ENCODE data around the gene BUD23. TPM values are rescaled to one million over a fixed set of nuclear protein-coding genes. Genes with fewer than 3 reads are reported as not detected.
A peak's percentile ranks its signal among the peaks of the same experiment; 100 is the strongest.

The BUD23 gene
- total and polyA plus RNA-seq, 11 donors = 57.4 to 150 (median 69.6) TPM

- Histone ChIP-seq H3K27ac (peak overlapping the region in 1 of 12 donors; percentile 55), H3K4me3 (no peak overlapping the region), H3K27me3 (no peaks in the 10 kb centered on the region), H3K9me3 (no peaks in the 10 kb centered on the region), H3K4me1 (peaks cover 0 to 6% (median 0%) of the 10 kb centered on the region in 12 donors), H3K36me3 (peaks cover 0 to 3% (median 0%) of the 10 kb centered on the region in 9 donors)
- intact Hi-C loops (cut with DNase I) = no loop called here
- ATAC-seq (no peak), DNase-seq (peak in 1 of 5 donors; percentile 44)
- WGBS, 4 donors = 89 to 93% (median 91%) methylated on average over 9 to 10 of the region's 10 CpGs
- TF ChIP-seq CTCF (IDR thresholded peaks at IDR 0.05) (no peak), POLR2A (IDR thresholded peaks at IDR 0.05) (no peak)
Observed at GRCh38 chr7:73705551-73705920, 22.1 kb downstream of the BUD23 start.

GRCh38 chr7:73706126-73707044 lies 23.0 kb downstream of the BUD23 start:
- H3K9me3 ChIP-seq = no peaks in the 10 kb centered on the region
- no peaks in the 10 kb centered on the region for H3K27me3 ChIP-seq
- no peak overlapping the region for H3K27ac ChIP-seq
- H3K4me1 ChIP-seq = peaks cover 0 to 6% (median 0%) of the 10 kb centered on the region in 12 donors
- H3K36me3 ChIP-seq = peaks cover 0 to 3% (median 0%) of the 10 kb centered on the region in 9 donors
- ATAC-seq = no peak
- intact Hi-C loops (cut with DNase I) = no loop called here
- peak in 1 of 5 donors; percentile 57 for DNase-seq
- 75 to 79% (median 77%) methylated on average over 18 to 25 of the region's 25 CpGs for WGBS, 4 donors
- H3K4me3 ChIP-seq = no peak overlapping the region
- TF ChIP-seq POLR2A (IDR thresholded peaks at IDR 0.05) (no peak), CTCF (IDR thresholded peaks at IDR 0.05) (no peak)

GRCh38 chr7:73707045-73707631 lies 23.7 kb downstream of the BUD23 start:
- intact Hi-C loops (cut with DNase I) = no loop called here
- WGBS, 4 donors = 70 to 80% (median 79%) methylated on average over 12 to 15 of the region's 15 CpGs
- no peak overlapping the region for H3K27ac ChIP-seq
- peaks cover 0 to 6% (median 0%) of the 10 kb centered on the region in 12 donors for H3K4me1 ChIP-seq
- ATAC-seq (peak in 1 of 4 donors; percentile 8), DNase-seq (peak in 3 of 5 donors; percentile 50 to 73 (median 68))
- H3K27me3 ChIP-seq = no peaks in the 10 kb centered on the region
- peaks cover 0 to 3% (median 0%) of the 10 kb centered on the region in 9 donors for H3K36me3 ChIP-seq
- no peaks in the 10 kb centered on the region for H3K9me3 ChIP-seq
- no peak overlapping the region for H3K4me3 ChIP-seq
- TF ChIP-seq POLR2A (IDR thresholded peaks at IDR 0.05) = no peak
- no peak for TF ChIP-seq CTCF (IDR thresholded peaks at IDR 0.05)

- no peaks in the 10 kb centered on the region for H3K27me3 ChIP-seq
- WGBS, 4 donors = 92 to 97% (median 94%) methylated on average over 10 to 16 of the region's 16 CpGs
- H3K36me3 ChIP-seq = no peaks in the 10 kb centered on the region
- peaks cover 0 to 3% (median 0%) of the 10 kb centered on the region in 12 donors for H3K4me1 ChIP-seq
- no peaks in the 10 kb centered on the region for H3K9me3 ChIP-seq
- no peak overlapping the region for H3K27ac ChIP-seq
- intact Hi-C loops (cut with DNase I) = no loop called here
- peak in 1 of 5 donors; percentile 53 for DNase-seq
- TF ChIP-seq CTCF (IDR thresholded peaks at IDR 0.05) (no peak), POLR2A (IDR thresholded peaks at IDR 0.05) (no peak)
- H3K4me3 ChIP-seq = no peak overlapping the region
- no peak for ATAC-seq
Observed at GRCh38 chr7:73708961-73709549, 25.7 kb downstream of the BUD23 start.

Measured in heart left ventricle (tissue), 16 donors.